NCI-H2171 treated with DMSO at 0.1 percent for 48 hours (cell line): ENCODE results near the gene NAV2.
"Not testable (repeated sequence)": the region's sequence is repeated elsewhere in the genome, so short reads cannot be mapped to it uniquely, and the experiment has no call there.

Experiments
- DNase-seq: peaks from one replicate; lab custom pipeline; 2025; lab: John Stamatoyannopoulos, UW

NAV2 gene

GRCh38 chr11:20005747-20006146, 293.1 kb downstream of the NAV2 start:
- no peak for DNase-seq

GRCh38 chr11:20006618-20007017, 294.0 kb downstream of the NAV2 start:
- not testable (repeated sequence) for DNase-seq

GRCh38 chr11:20007386-20007785, 294.7 kb downstream of the NAV2 start:
- no peak for DNase-seq

- DNase-seq, result no peak
Observed at GRCh38 chr11:20008190-20008870, 295.7 kb downstream of the NAV2 start.

- DNase-seq, result no peak
Observed at GRCh38 chr11:20008871-20009644, 296.4 kb downstream of the NAV2 start.

- peak; percentile 5 for DNase-seq
Observed at GRCh38 chr11:20010156-20010850, 297.7 kb downstream of the NAV2 start.

GRCh38 chr11:20010851-20011225, 298.2 kb downstream of the NAV2 start:
- no peak for DNase-seq

- no peak for DNase-seq
Observed at GRCh38 chr11:20011307-20011951, 298.8 kb downstream of the NAV2 start.

GRCh38 chr11:20013346-20014066, 300.9 kb downstream of the NAV2 start:
- DNase-seq, result peak; percentile 51

- no peak for DNase-seq
Observed at GRCh38 chr11:20014067-20014402, 301.4 kb downstream of the NAV2 start.

GRCh38 chr11:20015101-20015500, 302.5 kb downstream of the NAV2 start:
- DNase-seq, result no peak

DNA sequence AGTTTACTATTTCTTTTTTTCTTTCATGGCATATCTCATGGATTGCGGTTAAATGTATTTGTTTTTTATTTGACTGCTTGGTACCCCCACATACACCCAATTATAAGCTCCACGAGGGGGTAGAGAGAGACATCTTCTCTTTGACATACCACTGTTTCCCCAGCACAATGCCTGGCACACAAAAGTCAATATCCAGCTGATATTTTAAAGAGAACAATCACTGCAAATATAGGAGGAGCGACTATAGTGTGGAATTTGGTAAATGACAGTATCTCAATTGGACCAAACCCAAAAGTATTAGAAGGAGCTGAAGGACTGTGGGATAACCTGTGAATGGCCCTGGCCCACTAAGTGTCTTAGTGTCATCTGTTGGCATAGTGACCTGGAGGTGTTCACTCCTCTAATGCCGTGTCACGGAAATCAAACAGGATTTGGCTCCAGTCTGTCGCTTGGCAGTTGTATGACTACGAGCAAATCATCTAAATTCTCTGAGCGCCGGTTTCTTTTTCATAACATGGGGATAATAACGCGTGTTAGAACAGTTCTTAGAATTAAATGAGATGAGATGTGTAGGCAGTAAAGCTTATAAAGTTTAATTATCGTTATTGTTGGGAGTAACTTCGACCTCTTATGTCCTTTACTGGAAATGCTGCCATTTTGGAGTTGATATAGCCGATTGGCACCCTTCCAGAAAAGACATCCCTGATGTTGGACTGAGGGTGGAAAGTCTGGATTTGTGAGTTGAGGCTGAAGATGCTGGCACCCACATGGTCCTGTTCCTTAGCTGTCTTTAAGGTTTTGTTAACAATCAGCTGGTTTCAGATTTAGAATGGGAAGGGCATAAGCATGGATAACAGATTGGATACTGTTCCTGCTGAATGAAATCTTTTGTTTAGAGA, 303.1 kb downstream of the NAV2 start:
- DNase-seq, result no peak

DNA sequence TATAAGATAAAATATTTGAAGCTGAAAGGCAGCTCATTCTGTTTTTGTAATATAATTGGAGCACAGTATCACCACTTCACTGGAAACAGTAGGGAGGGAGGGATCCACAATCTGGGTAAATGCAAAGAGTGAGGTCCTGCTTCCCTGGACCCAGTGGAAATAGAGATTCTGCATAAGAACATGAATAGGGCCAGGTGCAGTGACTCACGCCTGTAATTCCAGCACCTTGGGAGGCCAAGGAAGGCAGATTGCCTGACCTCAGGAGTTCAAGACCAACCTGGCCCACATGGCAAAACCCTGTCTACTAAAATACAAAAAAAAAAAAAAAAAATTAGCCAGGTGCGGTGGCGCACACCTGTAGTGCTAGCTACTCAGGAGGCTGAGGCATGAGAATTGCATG, 303.9 kb downstream of the NAV2 start:
- DNase-seq, result no peak

- no peak for DNase-seq
Observed at GRCh38 chr11:20017320-20017719, 304.7 kb downstream of the NAV2 start.

DNA sequence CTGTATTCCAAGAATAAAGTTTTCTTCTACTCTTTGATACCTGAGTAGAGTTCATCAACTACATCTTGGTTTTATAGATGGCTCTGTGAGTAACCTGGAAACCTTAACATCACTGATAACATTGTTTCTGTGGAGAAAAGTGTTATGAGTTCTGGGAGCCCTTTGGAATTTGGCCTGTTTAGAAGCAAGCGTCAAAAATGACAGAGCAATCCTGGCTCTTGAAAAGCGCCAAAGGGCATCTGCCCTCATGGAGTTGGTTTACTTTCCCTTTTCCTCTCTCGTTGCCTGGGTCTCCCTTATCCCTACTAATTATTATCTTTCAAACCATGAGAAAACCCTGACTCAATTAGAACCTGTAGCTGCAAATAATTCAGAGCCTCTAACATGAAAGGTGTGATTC, 307.6 kb downstream of the NAV2 start:
- DNase-seq, result no peak

- DNase-seq, result no peak
Observed at GRCh38 chr11:20020716-20021115, 308.1 kb downstream of the NAV2 start.

GRCh38 chr11:20021212-20021611, 308.6 kb downstream of the NAV2 start:
- no peak for DNase-seq

GRCh38 chr11:20021771-20022362, 309.2 kb downstream of the NAV2 start:
- no peak for DNase-seq

DNA sequence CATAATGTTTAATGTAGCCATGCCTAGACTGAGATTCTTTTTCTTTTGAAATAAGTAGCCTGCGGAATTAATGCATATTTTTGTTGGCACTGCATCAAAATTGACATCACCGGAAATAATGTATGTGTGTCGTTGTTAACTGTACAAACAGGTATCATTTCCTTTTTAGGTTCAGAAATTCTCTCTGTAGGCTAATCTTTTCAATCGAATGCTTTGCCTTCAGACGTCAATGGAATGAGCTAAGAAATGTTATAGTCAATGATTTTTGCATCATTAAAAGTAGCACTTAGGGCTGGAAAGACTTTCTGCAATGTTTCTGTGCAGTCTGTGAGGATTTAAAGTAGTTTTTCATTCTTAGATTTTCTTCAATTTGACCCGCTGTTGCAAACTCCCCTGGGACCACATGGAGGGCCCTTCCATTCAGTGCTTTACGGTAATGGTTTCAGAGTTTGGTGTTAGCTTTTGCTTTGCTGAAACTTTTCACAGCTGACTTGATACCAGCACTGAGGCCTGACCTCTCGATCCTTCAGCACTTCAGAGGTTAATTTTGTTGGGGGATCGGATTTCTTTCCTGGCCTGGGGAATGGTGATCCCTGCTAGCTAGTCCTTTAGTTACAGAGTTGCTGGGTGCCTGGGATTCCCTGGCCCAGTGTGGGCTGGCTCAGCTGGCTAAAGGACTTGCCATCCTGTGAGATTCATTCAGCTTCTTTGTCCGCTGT, 309.9 kb downstream of the NAV2 start:
- DNase-seq, result no peak

- DNase-seq, result no peak
Observed at GRCh38 chr11:20023082-20023426, 310.4 kb downstream of the NAV2 start.
